OCI-LY7 (cell line): ENCODE results near the gene IRF2BP2. TPM values are rescaled to one million over a fixed set of nuclear protein-coding genes. Genes with fewer than 3 reads are reported as not detected.
"Not testable (repeated sequence)": the region's sequence is repeated elsewhere in the genome, so short reads cannot be mapped to it uniquely, and the experiment has no call there.

Experiments used
- BruUV-seq: library from RNA; stranded (reverse); fragments of 400-500 nt; replicated peaks from 2 replicates; lab custom pipeline; 2021; lab: Mats Ljungman, UMichigan
- CTCF ChIA-PET: fragments of 300-600 bp; sonication (Branson Sonifier 250); formaldehyde crosslinking; loops from one replicate; lab custom pipeline; 2022; ENCODE audit warnings: antibody characterized with exemption; ENCODE audit not compliant: unreplicated experiment; lab: Charles Lee
- POLR2A ChIA-PET: fragments of 300-600 bp; sonication (Branson Sonifier 250); formaldehyde crosslinking; loops from one replicate; lab custom pipeline; 2022; ENCODE audit warnings: antibody characterized with exemption; lab: Charles Lee
- DNase-seq: peaks from one replicate; pipeline ENCODE4 v3.0.0-alpha.2; 2015; ENCODE audit warnings: low spot score
- H2AFZ ChIP-seq: fragments of 200-600 bp; sonication (generic), shearing (Covaris generic); 2 replicates; pipeline ENCODE4 v1.6.1; 2014; ENCODE audit warnings: mild to moderate bottlenecking, antibody characterized with exemption, low read length, moderate library complexity
- H3K27ac ChIP-seq: fragments of 200-600 bp; sonication (generic); 2 replicates; pipeline ENCODE4 v1.5.1; 2014; ENCODE audit warnings: mixed run types, low read depth, mild to moderate bottlenecking, moderate library complexity, low read length, inconsistent platforms; ENCODE audit not compliant: poor library complexity, severe bottlenecking
- H3K36me3 ChIP-seq: fragments of 200-600 bp; sonication (generic); 2 replicates; pipeline ENCODE4 v1.6.1; 2014; ENCODE audit warnings: mild to moderate bottlenecking, antibody characterized with exemption, low read length, moderate library complexity, mixed read lengths; ENCODE audit not compliant: insufficient read depth
- H3K4me1 ChIP-seq: fragments of 200-600 bp; sonication (generic); 2 replicates; pipeline ENCODE4 v1.5.1; 2014; ENCODE audit warnings: mild to moderate bottlenecking, low read length; ENCODE audit not compliant: insufficient read depth, poor library complexity, severe bottlenecking
- H3K4me2 ChIP-seq: fragments of 200-600 bp; sonication (generic); 2 replicates; pipeline ENCODE4 v1.6.1; 2014; ENCODE audit warnings: mild to moderate bottlenecking, low read length
- H3K4me3 ChIP-seq: fragments of 200-600 bp; sonication (generic); 2 replicates; pipeline ENCODE4 v1.5.1; 2014; ENCODE audit warnings: mild to moderate bottlenecking, low read depth, low read length; ENCODE audit not compliant: poor library complexity, severe bottlenecking
- H3K79me2 ChIP-seq: fragments of 200-600 bp; sonication (generic); 2 replicates; pipeline ENCODE4 v1.6.1; 2016; ENCODE audit warnings: low read depth, mild to moderate bottlenecking, low read length, moderate library complexity, mixed read lengths; ENCODE audit not compliant: insufficient read depth
- H3K9me2 ChIP-seq: fragments of 200-600 bp; sonication (generic); 2 replicates; pipeline ENCODE4 v1.6.1; 2016; ENCODE audit warnings: mild to moderate bottlenecking, low read length, mixed read lengths; ENCODE audit not compliant: insufficient read depth
- H3K9me3 ChIP-seq: fragments of 200-600 bp; sonication (generic); 2 replicates; pipeline ENCODE4 v1.6.1; 2014; ENCODE audit warnings: mild to moderate bottlenecking, mixed run types, low read length, mixed read lengths
- H4K20me1 ChIP-seq: fragments of 200-600 bp; sonication (generic); 2 replicates; pipeline ENCODE4 v1.6.1; 2014; ENCODE audit warnings: mild to moderate bottlenecking, antibody characterized with exemption, low read length, moderate library complexity, mixed read lengths; ENCODE audit not compliant: insufficient read depth
- CTCF ChIP-seq: fragments of 200-600 bp; sonication (generic); conservative IDR thresholded peaks from 2 replicates; pipeline ENCODE4 v1.5.1; 2014; ENCODE audit warnings: mild to moderate bottlenecking, antibody characterized with exemption, low read length, moderate library complexity, mixed read lengths
- EZH2phosphoT487 ChIP-seq: fragments of 200-600 bp; sonication (generic); IDR thresholded peaks from 2 replicates; pipeline ENCODE4 v1.6.1; 2018; ENCODE audit warnings: low read depth, borderline replicate concordance, mild to moderate bottlenecking, mixed run types, antibody characterized with exemption, low read length, moderate library complexity, mixed read lengths
- intact Hi-C: fragments of 100-400 bp; cut with micrococcal nuclease; formaldehyde crosslinking; loops from one replicate; pipeline ENCODE4 v1.10.0; 2022; ENCODE audit not compliant: unreplicated experiment
- total RNA-seq, 2 experiments: library from RNA; depleted of rRNA in 1 of 2; stranded (reverse); fragments of >200 nt in 1 of 2; shearing (Covaris generic) in 1 of 2; gene quantifications; 2 replicates each; pipeline ENCODE4 v1.2.3, GENCODE V29; 2014 to 2022

IRF2BP2 gene
- total RNA-seq, 2 experiments from 2014 or later = 40.6 to 65.9 TPM

DNA sequence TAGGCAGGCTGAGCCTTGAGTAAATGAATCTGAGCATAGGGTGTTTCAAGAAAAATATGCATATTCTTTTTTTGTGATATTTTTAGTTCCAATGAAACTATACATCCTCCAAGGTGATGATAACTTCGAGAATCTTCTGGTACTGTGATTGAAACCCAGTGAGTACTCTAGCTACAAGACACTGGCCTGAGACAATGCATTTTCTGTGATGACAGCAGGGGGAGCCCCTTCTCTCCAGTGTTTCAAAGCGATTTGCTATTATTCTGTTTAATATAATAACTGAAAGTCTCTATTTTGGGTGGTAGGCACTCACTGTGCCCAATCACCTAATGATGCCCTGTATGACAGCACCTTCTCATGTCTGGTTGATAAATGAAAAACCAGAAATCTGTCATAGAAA lies 12.1 kb downstream of the IRF2BP2 start:
- intact Hi-C loops = loop anchor here (1.0 to 2.0 kb wide), 2 partner anchors 99 to 483 kb away; no protein-coding TSS in a partner anchor
- H3K79me2 ChIP-seq = peaks cover 6% of the 10 kb centered on the region; the same call in 1 of the 2 replicates
- no TSS peak for BruUV-seq
- ChIA-PET POLR2A (interaction anchor here (0.6 to 2.4 kb wide), 4 partner anchors 99 to 409 kb away, joined by 3 to 7 read pairs (median 4); no protein-coding TSS in a partner anchor), CTCF (interaction anchor here (0.5 to 1.5 kb wide), 4 partner anchors 14 to 486 kb away, joined by 3 to 4 read pairs (median 3); no protein-coding TSS in a partner anchor)
- no peak overlapping the region for H3K27ac ChIP-seq
- H3K36me3 ChIP-seq = no peaks in the 10 kb centered on the region
- DNase-seq = peak; percentile 78
- no peaks in the 10 kb centered on the region for H4K20me1 ChIP-seq
- no peak overlapping the region for H2AFZ ChIP-seq
- H3K9me2 ChIP-seq = no peaks in the 10 kb centered on the region
- no peak overlapping the region for H3K4me2 ChIP-seq
- H3K4me1 ChIP-seq = peaks cover 50% of the 10 kb centered on the region
- H3K4me3 ChIP-seq = no peak overlapping the region
- TF ChIP-seq CTCF = peak; percentile 93
- TF ChIP-seq EZH2phosphoT487 = no peak
- peaks cover 8% of the 10 kb centered on the region; the same call in 1 of the 2 replicates for H3K9me3 ChIP-seq

DNA sequence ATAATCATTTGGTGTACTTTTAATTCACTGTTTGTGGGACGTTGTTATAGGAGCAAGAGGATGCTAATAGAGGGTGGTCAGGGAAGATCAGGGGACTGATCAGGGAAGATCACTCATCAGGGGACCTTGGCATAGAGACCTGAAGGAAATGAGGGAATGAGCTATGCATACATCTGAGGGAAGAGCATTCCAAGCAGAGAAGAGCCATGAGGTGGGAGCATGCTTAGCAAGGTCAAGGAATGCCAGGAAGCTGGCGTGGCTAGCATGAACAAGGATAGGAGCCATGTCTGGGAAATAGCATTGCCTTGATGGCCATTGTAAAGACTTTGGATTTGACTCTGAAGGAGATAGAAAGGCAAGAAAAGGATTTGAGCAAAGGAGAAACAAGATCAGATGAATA lies 14.1 kb downstream of the IRF2BP2 start:
- CTCF ChIA-PET = interaction anchor here (0.9 to 1.0 kb wide), 2 partner anchors 9 to 108 kb away, joined by 3 read pairs; no protein-coding TSS in a partner anchor
- no TSS peak for BruUV-seq
- Histone ChIP-seq H3K9me3 (peaks cover 8% of the 10 kb centered on the region; the same call in 1 of the 2 replicates), H3K36me3 (no peaks in the 10 kb centered on the region), H3K4me1 (peaks cover 30% of the 10 kb centered on the region), H4K20me1 (no peaks in the 10 kb centered on the region), H3K4me3 (no peak overlapping the region), H3K79me2 (no peaks in the 10 kb centered on the region), H3K4me2 (no peak overlapping the region), H2AFZ (no peak overlapping the region), H3K27ac (no peak overlapping the region), H3K9me2 (no peaks in the 10 kb centered on the region)
- no peak for TF ChIP-seq CTCF
- TF ChIP-seq EZH2phosphoT487 = no peak
- no peak for DNase-seq
- POLR2A ChIA-PET = interaction anchor here (1.0 kb wide), 1 partner anchor 16 kb away, joined by 3 read pairs; no protein-coding TSS in a partner anchor
- intact Hi-C loops = no loop called here

DNA sequence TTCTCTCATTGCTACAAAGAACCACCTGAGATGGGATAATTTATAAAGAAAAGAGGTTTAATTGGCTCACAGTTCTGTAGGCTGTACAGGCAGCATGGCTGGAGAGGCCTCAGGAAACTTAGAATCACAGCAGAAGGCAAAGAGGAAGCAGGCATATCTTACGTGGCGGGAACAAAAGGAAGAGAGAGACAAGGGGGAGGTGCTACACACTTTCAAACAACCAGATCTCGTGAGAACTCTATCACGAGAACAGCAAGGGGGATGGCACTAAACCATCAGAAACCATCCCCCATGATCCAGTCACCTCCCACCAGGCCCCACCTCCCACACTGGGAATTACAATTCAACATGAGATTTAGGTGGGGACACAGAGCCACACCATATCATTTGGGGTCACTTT lies 15.4 kb downstream of the IRF2BP2 start:
- H3K9me2 ChIP-seq, H4K20me1 ChIP-seq, H3K4me3 ChIP-seq, CTCF ChIA-PET, DNase-seq, H3K79me2 ChIP-seq, H3K27ac ChIP-seq, H3K4me2 ChIP-seq, intact Hi-C loops, H2AFZ ChIP-seq, BruUV-seq, POLR2A ChIA-PET, H3K9me3 ChIP-seq, H3K36me3 ChIP-seq: not testable (repeated sequence)
- peaks cover 20% of the 10 kb centered on the region for H3K4me1 ChIP-seq
